CD4-positive, alpha-beta memory T cell (primary cell): ENCODE results near the gene NPHP4. TPM values are rescaled to one million over a fixed set of nuclear protein-coding genes. Genes with fewer than 3 reads are reported as not detected.

ENCODE experiments used
- CTCF ChIA-PET: fragments of 350-600 bp; sonication (Branson Sonifier 250); formaldehyde crosslinking; loops from one replicate; lab custom pipeline; 2021; ENCODE audit warnings: inconsistent platforms; ENCODE audit not compliant: partially characterized antibody; lab: Charles Lee
- POLR2A ChIA-PET: fragments of 350-600 bp; sonication (Branson Sonifier 250); formaldehyde crosslinking; loops from one replicate; lab custom pipeline; 2021; ENCODE audit not compliant: partially characterized antibody; lab: Charles Lee
- DNase-seq, 5 donors: peaks; one replicate each; pipeline versions ENCODE4 v3.0.0 to v3.0.0-alpha.2; 2020 to 2022; ENCODE audit warnings: mixed read lengths in 1 of 5
- H3K27ac ChIP-seq: one replicate; pipeline ENCODE4 v1.7.0; 2013; ENCODE audit warnings: low read depth, low read length
- H3K27me3 ChIP-seq: 2 replicates; pipeline ENCODE4 v1.7.0; 2013; ENCODE audit warnings: mild to moderate bottlenecking, low read length, moderate library complexity; ENCODE audit not compliant: insufficient read depth
- H3K36me3 ChIP-seq: 2 replicates; pipeline ENCODE4 v1.7.0; 2013; ENCODE audit warnings: mild to moderate bottlenecking, low read length, moderate library complexity; ENCODE audit not compliant: insufficient read depth
- H3K4me1 ChIP-seq: 2 replicates; pipeline ENCODE4 v1.7.0; 2013; ENCODE audit warnings: mild to moderate bottlenecking, low read length, moderate library complexity; ENCODE audit not compliant: insufficient read depth
- H3K4me3 ChIP-seq, 2 donors: one replicate each; pipeline ENCODE4 v1.7.0; 2013; ENCODE audit warnings: low read length in 2 of 2, mild to moderate bottlenecking in 1 of 2
- H3K9me3 ChIP-seq, 2 donors: one replicate each; pipeline ENCODE4 v1.7.0; 2013; ENCODE audit warnings: low read length in 2 of 2, control low read depth in 1 of 2; ENCODE audit not compliant: control insufficient read depth in 1 of 2
- H3K27ac Mint-ChIP-seq, 7 donors: one replicate each; pipeline ENCODE4 v1.8.0; 2020 to 2021; ENCODE audit warnings: mixed read lengths in 7 of 7, mild to moderate bottlenecking in 6 of 7, inconsistent platforms in 3 of 7, moderate library complexity in 3 of 7
- H3K27me3 Mint-ChIP-seq, 2 donors: one replicate each; pipeline ENCODE4 v1.8.0; 2020 to 2021; ENCODE audit warnings: mixed read lengths in 2 of 2
- H3K36me3 Mint-ChIP-seq, 2 donors: one replicate each; pipeline ENCODE4 v1.8.0; 2020 to 2021; ENCODE audit warnings: mixed read lengths in 2 of 2, inconsistent platforms in 1 of 2, mild to moderate bottlenecking in 1 of 2
- H3K4me1 Mint-ChIP-seq, 4 donors: one replicate each; pipeline ENCODE4 v1.8.0; 2020 to 2021; ENCODE audit warnings: mixed read lengths in 4 of 4, mild to moderate bottlenecking in 1 of 4
- H3K4me3 Mint-ChIP-seq, 8 donors: one replicate each; pipeline ENCODE4 v1.8.0; 2020 to 2021; ENCODE audit warnings: mixed read lengths in 8 of 8, mild to moderate bottlenecking in 7 of 8, moderate library complexity in 6 of 8, inconsistent platforms in 3 of 8
- H3K9me3 Mint-ChIP-seq, 8 donors: one replicate each; pipeline ENCODE4 v1.8.0; 2020 to 2021; ENCODE audit warnings: mixed read lengths in 8 of 8, mild to moderate bottlenecking in 5 of 8, inconsistent platforms in 3 of 8, moderate library complexity in 1 of 8
- intact Hi-C: fragments of 100-400 bp; cut with micrococcal nuclease; formaldehyde crosslinking; loops from one replicate; pipeline ENCODE4 v1.15.1; 2023
- polyA plus RNA-seq, 2 donors: library from polyadenylated mRNA; unstranded; fragments of 300-500 nt; fragmentation: Illumina TruSeq; gene quantifications; one replicate each; pipeline ENCODE4 v1.2.3, GENCODE V29; 2021
- total RNA-seq, 2 experiments: library from RNA; stranded (reverse); gene quantifications; one replicate each; pipeline ENCODE4 v1.2.3, GENCODE V29; 2021

Gene NPHP4
- total and polyA plus RNA-seq, 4 experiments from 2014 or later = 1.0 to 9.6 (median 4.3) TPM

- ChIA-PET POLR2A (no interaction called here), CTCF (no interaction called here)
- H3K4me3 ChIP-seq = no peak overlapping the region
- H3K27me3 ChIP-seq = no peaks in the 10 kb centered on the region
- DNase-seq = no peak
- H3K36me3 ChIP-seq = no peaks in the 10 kb centered on the region
- Mint-ChIP-seq H3K4me1 (no peaks in the 10 kb centered on the region), H3K36me3 (no peaks in the 10 kb centered on the region), H3K4me3 (no peak overlapping the region), H3K27ac (no peak overlapping the region), H3K9me3 (peaks cover 0 to 7% (median 4%) of the 10 kb centered on the region in 8 donors), H3K27me3 (peaks cover 3 to 12% of the 10 kb centered on the region in 2 donors)
- intact Hi-C loops = no loop called here
- no peaks in the 10 kb centered on the region for H3K4me1 ChIP-seq
- no peaks in the 10 kb centered on the region for H3K9me3 ChIP-seq
- no peak overlapping the region for H3K27ac ChIP-seq
Measured at GRCh38 chr1:5828308-5828935, 163.8 kb downstream of the NPHP4 start.

GRCh38 chr1:5827516-5827915 is 164.7 kb downstream of the NPHP4 start:
- Histone ChIP-seq H3K36me3 (no peaks in the 10 kb centered on the region), H3K27ac (no peak overlapping the region), H3K4me1 (no peaks in the 10 kb centered on the region), H3K4me3 (no peak overlapping the region), H3K27me3 (no peaks in the 10 kb centered on the region), H3K9me3 (no peaks in the 10 kb centered on the region)
- no peak overlapping the region for H3K4me3 Mint-ChIP-seq
- DNase-seq = no peak
- H3K36me3 Mint-ChIP-seq = no peaks in the 10 kb centered on the region
- H3K4me1 Mint-ChIP-seq = no peaks in the 10 kb centered on the region
- peaks cover 3 to 15% of the 10 kb centered on the region in 2 donors for H3K27me3 Mint-ChIP-seq
- H3K9me3 Mint-ChIP-seq = peaks cover 0 to 7% (median 4%) of the 10 kb centered on the region in 8 donors
- intact Hi-C loops = no loop called here
- CTCF ChIA-PET = no interaction called here
- POLR2A ChIA-PET = no interaction called here
- H3K27ac Mint-ChIP-seq = no peak overlapping the region

GRCh38 chr1:5826601-5827000 is 165.6 kb downstream of the NPHP4 start:
- POLR2A ChIA-PET = no interaction called here
- CTCF ChIA-PET = no interaction called here
- Mint-ChIP-seq H3K4me1 (no peaks in the 10 kb centered on the region), H3K9me3 (peaks cover 0 to 7% (median 4%) of the 10 kb centered on the region in 8 donors), H3K36me3 (no peaks in the 10 kb centered on the region), H3K27me3 (peaks cover 3 to 15% of the 10 kb centered on the region in 2 donors), H3K27ac (no peak overlapping the region), H3K4me3 (no peak overlapping the region)
- Histone ChIP-seq H3K9me3 (no peaks in the 10 kb centered on the region), H3K4me1 (no peaks in the 10 kb centered on the region), H3K27me3 (no peaks in the 10 kb centered on the region), H3K4me3 (no peak overlapping the region), H3K27ac (no peak overlapping the region), H3K36me3 (no peaks in the 10 kb centered on the region)
- intact Hi-C loops = no loop called here
- DNase-seq = no peak

- DNase-seq = no peak
- no peaks in the 10 kb centered on the region for H3K4me1 Mint-ChIP-seq
- intact Hi-C loops = no loop called here
- no peak overlapping the region for H3K4me3 Mint-ChIP-seq
- H3K9me3 Mint-ChIP-seq = peaks cover 0 to 5% (median 2%) of the 10 kb centered on the region in 8 donors
- Histone ChIP-seq H3K27me3 (no peaks in the 10 kb centered on the region), H3K4me1 (no peaks in the 10 kb centered on the region), H3K27ac (no peak overlapping the region), H3K9me3 (no peaks in the 10 kb centered on the region), H3K36me3 (no peaks in the 10 kb centered on the region), H3K4me3 (no peak overlapping the region)
- ChIA-PET CTCF (no interaction called here), POLR2A (no interaction called here)
- no peak overlapping the region for H3K27ac Mint-ChIP-seq
- H3K27me3 Mint-ChIP-seq = peaks cover 10 to 14% of the 10 kb centered on the region in 2 donors
- no peaks in the 10 kb centered on the region for H3K36me3 Mint-ChIP-seq
Measured at GRCh38 chr1:5822726-5823125, 169.5 kb downstream of the NPHP4 start.

GRCh38 chr1:5822266-5822665 is 170.0 kb downstream of the NPHP4 start:
- no peaks in the 10 kb centered on the region for H3K36me3 Mint-ChIP-seq
- peaks cover 10 to 14% of the 10 kb centered on the region in 2 donors for H3K27me3 Mint-ChIP-seq
- POLR2A ChIA-PET = no interaction called here
- no peaks in the 10 kb centered on the region for H3K4me1 Mint-ChIP-seq
- Histone ChIP-seq H3K36me3 (no peaks in the 10 kb centered on the region), H3K4me3 (no peak overlapping the region), H3K4me1 (no peaks in the 10 kb centered on the region), H3K27ac (no peak overlapping the region), H3K27me3 (no peaks in the 10 kb centered on the region), H3K9me3 (no peaks in the 10 kb centered on the region)
- no peak overlapping the region for H3K4me3 Mint-ChIP-seq
- peaks cover 0 to 5% (median 2%) of the 10 kb centered on the region in 8 donors for H3K9me3 Mint-ChIP-seq
- CTCF ChIA-PET = no interaction called here
- intact Hi-C loops = no loop called here
- DNase-seq = no peak
- H3K27ac Mint-ChIP-seq = no peak overlapping the region

- H3K27me3 ChIP-seq = no peaks in the 10 kb centered on the region
- DNase-seq = no peak
- H3K27ac ChIP-seq = no peak overlapping the region
- H3K4me3 Mint-ChIP-seq = no peak overlapping the region
- no peaks in the 10 kb centered on the region for H3K4me1 ChIP-seq
- H3K36me3 Mint-ChIP-seq = no peaks in the 10 kb centered on the region
- ChIA-PET POLR2A (no interaction called here), CTCF (no interaction called here)
- H3K4me3 ChIP-seq = no peak overlapping the region
- no peaks in the 10 kb centered on the region for H3K4me1 Mint-ChIP-seq
- peaks cover 0 to 5% (median 2%) of the 10 kb centered on the region in 8 donors for H3K9me3 Mint-ChIP-seq
- no peak overlapping the region for H3K27ac Mint-ChIP-seq
- intact Hi-C loops = no loop called here
- peaks cover 10 to 14% of the 10 kb centered on the region in 2 donors for H3K27me3 Mint-ChIP-seq
- H3K36me3 ChIP-seq = no peaks in the 10 kb centered on the region
- no peaks in the 10 kb centered on the region for H3K9me3 ChIP-seq
Measured at GRCh38 chr1:5821540-5822176, 170.6 kb downstream of the NPHP4 start.

GRCh38 chr1:5820026-5820421 is 172.2 kb downstream of the NPHP4 start:
- Mint-ChIP-seq H3K4me3 (no peak overlapping the region), H3K27me3 (peaks cover 15 to 19% of the 10 kb centered on the region in 2 donors), H3K27ac (no peak overlapping the region), H3K4me1 (no peaks in the 10 kb centered on the region), H3K9me3 (peaks cover 0 to 5% (median 2%) of the 10 kb centered on the region in 8 donors), H3K36me3 (no peaks in the 10 kb centered on the region)
- Histone ChIP-seq H3K4me1 (no peaks in the 10 kb centered on the region), H3K27me3 (no peaks in the 10 kb centered on the region), H3K27ac (no peak overlapping the region), H3K9me3 (no peaks in the 10 kb centered on the region), H3K4me3 (no peak overlapping the region), H3K36me3 (no peaks in the 10 kb centered on the region)
- ChIA-PET CTCF (no interaction called here), POLR2A (no interaction called here)
- no peak for DNase-seq
- intact Hi-C loops = no loop called here
